ENCODE measurements around the gene VMP1. TPM values are rescaled to one million over a fixed set of nuclear protein-coding genes. Genes with fewer than 3 reads are reported as not detected.

Gene VMP1
- total and polyA plus RNA-seq, 2 of the 13 experiments (the other 11 are each of a cell fraction or from before 2014, with no cell fraction given), result 186 to 271 TPM

- TF ChIP-seq ZNF646 (CRISPR knock-in tag; IDR thresholded peaks at IDR 0.05) (no peak), YY1 (IDR thresholded peaks at IDR 0.05; ENCODE audit: insufficient read depth, insufficient replicate concordance, low read depth, low read length) (peak; percentile 57), ZNF451 (CRISPR knock-in tag; IDR thresholded peaks at IDR 0.05) (peak; percentile 68; the same call in 1 of the 2 replicates), ZBTB42 (CRISPR knock-in tag; IDR thresholded peaks at IDR 0.05) (peak; percentile 82; the same call in 1 of the 2 replicates), SNAI1 (CRISPR knock-in tag; IDR thresholded peaks at IDR 0.05; ENCODE audit: borderline replicate concordance) (no peak), NFKBIZ (CRISPR knock-in tag; IDR thresholded peaks at IDR 0.05) (peak; percentile 73; the same call in 1 of the 2 replicates), AHR (CRISPR knock-in tag; IDR thresholded peaks at IDR 0.05) (0 out of 2 replicates have a peak, but pooled peaks have one; percentile 32), RERE (CRISPR knock-in tag; IDR thresholded peaks at IDR 0.05; ENCODE audit: low read depth) (peak; percentile 69; the same call in 1 of the 2 replicates), CEBPZ (IDR thresholded peaks at IDR 0.05; ENCODE audit: low read length) (no peak), ZNF878 (CRISPR knock-in tag; IDR thresholded peaks at IDR 0.05) (peak; percentile 95), MED1 (CRISPR knock-in tag; IDR thresholded peaks at IDR 0.05) (peak; percentile 78; the same call in 1 of the 2 replicates)
These were observed at the start of gene VMP1, which contains the start of gene PTRH2 (continued) for GRCh38 chr17:59707149-59707970.
